ENCODE results near the gene SFXN3. TPM values are rescaled to one million over a fixed set of nuclear protein-coding genes. Genes with fewer than 3 reads are reported as not detected.

The SFXN3 gene
- total RNA-seq, 1 donor from 2014 or later: 45.7 TPM

DNA sequence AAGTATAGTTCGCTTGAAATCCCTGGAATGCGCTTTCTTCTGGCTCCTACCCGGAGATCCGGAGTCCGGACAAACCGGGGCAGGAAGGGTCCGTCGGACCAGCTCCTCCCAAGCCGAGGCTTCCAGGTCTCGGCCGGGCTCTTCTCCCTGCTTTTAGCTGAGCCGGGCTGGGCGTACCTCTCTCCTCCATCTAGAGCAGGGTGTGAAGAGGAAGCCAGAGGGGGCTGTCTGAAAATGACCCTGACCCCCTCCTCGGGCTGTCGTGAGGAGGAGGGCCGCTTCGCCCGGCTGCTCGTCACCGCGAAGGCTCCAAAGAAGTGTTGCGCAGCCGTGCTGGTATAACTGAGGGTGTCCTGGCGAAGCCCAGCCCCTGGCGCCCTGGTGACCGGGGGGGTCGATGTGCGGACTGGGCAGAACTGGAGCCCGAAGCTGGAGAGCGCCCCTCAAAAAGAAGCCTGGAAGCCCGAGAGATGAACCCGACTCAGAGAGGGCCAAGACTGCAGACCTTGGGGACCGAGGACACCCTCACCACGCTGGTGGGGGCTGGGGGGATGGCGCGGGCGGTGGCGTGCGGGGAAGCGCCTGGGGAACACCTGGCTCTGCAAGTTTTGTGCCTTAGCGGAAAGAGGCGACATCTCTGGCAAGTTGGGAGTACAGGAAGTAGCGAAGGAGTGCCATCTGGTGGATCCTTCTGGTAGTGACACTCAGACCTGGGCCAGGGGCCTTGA lies 36.5 kb downstream of the SFXN3 start:
- FAIRE-seq (no peak), DNase-seq (ENCODE audit: low spot score in 2 of 2) (peak; percentile 83)

DNA sequence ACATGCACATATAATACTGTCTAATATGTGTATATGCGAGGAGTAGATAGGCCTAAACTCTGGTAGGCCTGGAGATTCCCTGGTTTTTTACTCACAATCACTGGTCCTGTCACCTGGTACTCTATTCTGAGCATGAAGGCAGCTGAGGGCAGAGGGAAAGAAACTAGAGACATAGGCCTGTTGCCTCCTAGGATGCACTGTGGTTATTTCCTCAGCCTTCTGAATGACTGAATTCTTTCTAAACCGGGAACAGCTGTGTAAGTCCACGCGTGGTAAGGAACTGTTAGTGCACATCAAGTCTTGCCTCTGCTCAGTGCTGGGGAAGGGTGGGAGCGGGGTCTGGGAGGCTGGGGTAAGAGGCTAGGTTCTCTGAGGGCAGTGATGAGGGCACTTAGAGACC lies 38.4 kb downstream of the SFXN3 start:
- no peak for FAIRE-seq
- no peak for DNase-seq (ENCODE audit: low spot score in 2 of 2)

DNA sequence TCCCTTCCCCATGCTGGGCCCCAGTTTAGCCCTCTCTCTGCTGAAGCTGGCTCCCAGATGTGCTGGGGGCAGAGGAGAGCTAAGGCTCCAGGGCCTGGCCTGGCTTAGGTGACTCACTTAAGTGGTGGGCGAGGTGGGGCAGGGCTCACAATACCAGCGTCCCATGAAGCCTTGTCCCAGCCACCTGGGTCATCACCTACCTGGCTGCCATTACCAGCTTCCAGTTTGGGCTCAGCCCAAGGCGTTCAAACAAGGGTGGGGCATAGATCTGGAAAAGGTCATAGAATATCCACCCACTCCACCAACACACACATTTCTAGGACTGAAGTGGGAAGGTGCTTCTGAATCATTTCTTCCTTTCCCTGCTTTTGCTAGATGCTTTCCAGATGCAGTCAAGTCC lies 39.1 kb downstream of the SFXN3 start:
- DNase-seq (ENCODE audit: low spot score in 2 of 2) (no peak), FAIRE-seq (no peak)

DNA sequence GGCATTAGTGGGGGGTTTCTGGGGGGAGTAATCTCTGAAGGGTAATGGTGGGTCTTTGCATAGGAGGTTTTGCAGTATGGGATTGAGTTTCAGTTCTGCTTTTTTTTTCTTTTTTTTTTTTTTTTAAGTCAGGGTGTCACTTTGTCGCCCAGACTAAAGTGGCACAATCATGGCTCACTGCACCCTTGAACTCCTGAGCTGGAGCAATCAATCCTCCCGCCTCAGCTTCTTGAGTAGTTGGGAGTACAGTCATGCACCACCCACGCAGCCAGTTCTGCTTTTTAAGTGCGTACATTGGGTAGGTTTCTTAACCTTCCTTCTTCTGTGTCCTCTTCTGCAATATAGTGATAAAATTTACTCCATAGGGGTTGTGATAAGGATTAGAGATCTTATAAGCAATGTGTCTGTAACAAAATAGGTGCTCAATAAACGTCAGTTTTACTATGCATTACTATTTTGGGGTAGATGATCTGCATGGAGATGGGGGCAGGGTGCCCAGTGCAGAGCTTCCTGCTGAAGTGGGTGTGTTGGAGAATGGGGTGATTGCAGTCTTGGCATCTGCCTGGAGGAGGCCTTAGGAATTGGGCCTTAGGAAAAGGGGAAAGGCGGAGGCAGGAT lies 40.3 kb downstream of the SFXN3 start:
- FAIRE-seq (no peak), DNase-seq (ENCODE audit: low spot score in 2 of 2) (no peak)

DNA sequence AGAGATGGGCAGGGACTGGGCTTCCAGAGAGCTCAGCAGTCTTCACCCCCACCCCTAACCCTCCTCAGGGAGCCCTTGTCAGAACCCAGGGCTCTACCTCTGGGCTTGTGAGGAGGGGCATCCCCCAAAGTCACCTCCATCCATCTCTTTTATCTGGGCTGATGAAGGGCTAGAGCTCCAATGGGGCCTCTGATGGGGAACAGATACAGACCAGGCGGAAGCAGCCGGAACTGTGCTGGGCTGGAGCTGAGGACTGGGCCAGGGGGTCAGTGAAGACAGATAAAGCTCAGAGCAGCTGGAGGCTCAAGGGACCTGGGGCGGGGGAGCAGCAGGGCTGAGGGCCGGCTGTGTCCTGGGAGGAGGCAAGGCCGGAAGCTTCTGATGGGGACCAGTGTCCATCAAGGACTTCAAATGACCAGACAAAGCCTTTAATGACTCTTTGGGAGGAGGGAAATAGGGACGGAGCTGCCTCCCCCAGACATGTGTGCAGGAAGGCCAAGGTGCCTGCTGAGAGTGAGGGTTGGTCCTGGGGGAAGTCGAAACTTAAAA lies 40.9 kb downstream of the SFXN3 start:
- no peak for FAIRE-seq

DNA sequence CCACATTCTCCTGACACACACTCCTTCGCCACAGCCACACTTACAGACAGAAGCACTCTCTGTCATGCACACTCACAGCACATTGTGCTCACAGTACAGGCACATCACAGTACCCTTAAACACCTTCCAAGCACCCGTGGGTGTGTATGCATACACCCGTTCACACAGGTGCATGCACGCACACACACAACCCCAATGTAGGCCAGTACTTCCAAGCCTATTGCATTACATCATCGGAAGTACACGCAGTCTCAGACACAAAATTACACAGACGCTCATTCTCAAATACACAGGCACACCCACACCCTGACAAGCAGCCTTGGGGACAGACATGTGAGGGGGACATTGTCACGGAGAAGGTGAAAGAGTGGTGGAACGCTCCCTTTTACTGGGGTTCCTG lies 41.9 kb downstream of the SFXN3 start:
- DNase-seq (ENCODE audit: low spot score in 2 of 2) (no peak), FAIRE-seq (no peak)

More for the DNA sequence above, 40.9 kb downstream of the SFXN3 start:
- DNase-seq (ENCODE audit: low spot score in 2 of 2): no peak

DNA sequence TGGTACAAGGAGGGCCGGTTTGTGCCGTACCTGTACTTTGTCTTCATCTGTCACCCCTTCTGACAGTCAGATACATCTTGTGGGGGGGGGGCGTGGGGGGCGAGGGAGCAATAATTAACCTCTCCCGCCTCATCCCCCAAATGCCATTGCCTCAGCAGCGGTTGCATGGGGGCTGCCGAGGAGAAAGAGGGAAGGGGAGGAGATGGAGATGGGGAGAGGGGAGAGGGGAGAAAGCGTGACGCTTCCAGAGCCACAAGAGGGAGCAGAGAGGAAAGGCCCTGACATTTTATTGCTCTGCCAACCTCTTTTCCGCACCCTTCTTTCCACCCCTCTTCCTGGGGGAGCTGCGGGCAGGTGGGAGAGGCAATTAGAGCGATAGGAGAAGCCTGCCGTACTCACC lies 42.6 kb downstream of the SFXN3 start:
- DNase-seq (ENCODE audit: low spot score in 2 of 2) (no peak), FAIRE-seq (no peak)

DNA sequence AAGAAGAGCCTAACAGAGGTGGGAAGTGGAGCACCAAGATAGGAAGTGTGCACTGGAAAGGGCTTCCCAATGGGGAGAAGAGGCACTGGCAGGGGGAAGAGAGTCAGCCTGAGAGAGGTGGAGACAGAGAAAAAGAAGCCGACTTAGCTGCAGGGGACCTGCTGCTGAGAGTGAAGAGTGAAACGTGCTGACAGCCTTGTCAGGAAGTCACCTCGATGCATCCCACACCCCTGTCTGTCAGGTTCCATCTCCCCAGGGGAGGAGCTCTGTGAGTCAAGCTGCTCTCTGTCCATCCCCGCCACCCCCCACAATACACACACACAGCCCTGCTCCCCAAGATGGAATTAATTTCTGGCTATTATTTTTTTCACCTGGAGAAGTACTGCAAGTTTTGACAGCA lies 44.7 kb downstream of the SFXN3 start:
- DNase-seq (ENCODE audit: low spot score in 2 of 2) (no peak), FAIRE-seq (no peak)

DNA sequence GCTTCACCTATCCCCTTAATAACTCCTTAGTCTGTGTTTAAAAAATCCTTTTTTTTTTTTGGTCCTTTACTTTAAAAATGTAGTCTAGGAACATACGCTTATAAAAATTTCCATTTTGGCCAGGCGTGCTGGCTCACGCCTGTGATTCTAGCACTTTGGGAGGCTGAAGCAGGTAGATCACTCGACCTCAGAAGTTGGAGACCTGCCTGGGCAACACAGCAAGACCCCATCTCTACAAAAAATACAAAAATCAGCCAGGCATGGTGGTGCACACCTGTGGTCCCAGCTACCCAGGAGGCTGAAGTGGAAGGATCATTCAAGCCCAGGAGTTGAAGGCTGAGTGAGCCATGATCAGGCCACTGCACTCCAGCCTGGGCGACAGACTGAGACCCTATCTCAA lies 45.6 kb downstream of the SFXN3 start:
- DNase-seq (ENCODE audit: low spot score in 2 of 2) (no peak), FAIRE-seq (no peak)

DNA sequence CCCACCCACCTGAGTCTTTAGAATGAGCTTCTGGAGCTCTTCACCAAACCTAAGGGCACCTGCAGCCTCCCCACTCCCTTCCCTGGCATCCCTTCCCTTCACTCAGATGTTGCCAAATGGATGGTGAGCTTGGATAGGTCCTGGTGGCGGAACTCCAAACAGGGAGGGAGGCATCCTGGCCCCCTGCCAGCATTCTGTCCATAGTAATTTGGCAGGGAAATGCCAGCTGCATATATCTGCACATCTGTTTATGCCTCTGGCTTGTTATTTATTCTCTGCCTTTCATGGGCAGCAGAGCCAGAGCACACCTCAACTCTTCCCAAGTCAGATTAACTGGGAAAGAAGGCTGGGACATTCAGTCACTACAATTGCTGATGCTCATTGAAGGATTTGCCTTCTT lies 48.8 kb downstream of the SFXN3 start:
- no peak for DNase-seq (ENCODE audit: low spot score in 2 of 2)

DNA sequence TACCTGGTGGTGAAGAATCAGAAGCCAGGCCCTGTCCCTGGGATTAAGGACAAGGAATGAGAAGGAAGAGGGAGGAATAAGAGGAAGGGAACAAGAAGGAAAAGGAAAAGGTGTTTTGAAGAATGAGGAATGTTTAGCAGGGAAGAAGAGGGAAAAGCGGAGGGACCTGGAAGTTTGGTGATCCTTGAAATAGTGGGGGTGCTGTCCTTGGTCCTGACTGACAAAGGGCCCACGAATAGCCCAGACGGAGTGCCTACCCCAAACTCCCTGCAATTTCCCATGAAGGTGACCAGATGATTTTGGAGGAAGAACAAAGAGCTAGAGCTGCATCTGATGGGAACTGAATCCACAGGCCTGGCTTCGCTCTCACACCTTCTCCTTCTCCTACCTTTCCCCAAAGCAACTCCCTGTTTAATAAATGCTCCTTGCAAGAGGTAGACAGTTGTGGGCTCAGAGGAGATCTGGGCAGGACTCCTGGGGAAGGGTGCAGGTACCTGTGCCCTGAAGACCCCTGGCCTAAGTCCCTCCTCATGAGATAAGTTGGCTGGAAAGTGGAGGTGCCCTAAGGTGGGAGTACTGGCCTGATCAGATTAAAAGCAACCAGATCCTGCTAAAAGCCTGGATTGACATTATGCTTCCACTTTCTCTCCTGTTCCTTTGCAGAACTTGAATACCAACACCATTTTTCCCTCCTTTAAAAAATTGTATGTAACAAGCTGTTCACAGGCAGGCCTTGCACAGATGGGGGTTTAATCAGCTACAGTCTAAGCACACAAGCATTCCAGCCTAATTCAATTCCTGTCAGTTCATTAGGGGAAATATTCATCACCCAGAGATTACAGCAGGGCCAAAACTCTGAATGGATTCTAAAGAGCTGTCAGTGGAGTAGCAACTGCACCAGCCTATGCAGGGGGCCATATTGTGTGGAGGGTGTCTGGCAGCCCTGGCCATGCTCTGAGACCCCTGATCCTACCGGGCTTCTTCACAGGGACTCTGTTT lies 50.2 kb downstream of the SFXN3 start:
- DNase-seq (ENCODE audit: low spot score in 2 of 2): no peak
- FAIRE-seq: no peak

More for the DNA sequence above, 48.8 kb downstream of the SFXN3 start:
- no peak for FAIRE-seq

DNA sequence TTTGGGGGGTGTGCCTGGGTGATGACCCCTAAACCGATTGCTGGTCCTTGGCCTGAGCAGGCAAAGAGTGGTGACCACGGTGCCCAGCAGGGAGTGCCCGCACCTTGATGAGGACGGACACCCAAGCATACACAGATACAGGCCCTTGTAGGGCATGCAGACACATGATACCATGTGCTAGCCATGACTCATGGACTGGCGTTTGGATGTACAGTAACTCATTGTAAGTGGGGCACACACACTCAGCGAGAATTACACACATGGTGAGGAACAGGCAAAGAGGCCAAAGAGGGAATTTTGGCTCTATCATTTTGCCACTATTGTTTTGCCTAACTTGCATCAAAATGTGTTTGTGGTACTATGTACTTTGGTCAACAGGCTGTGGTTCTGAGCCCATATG lies 54.8 kb downstream of the SFXN3 start:
- DNase-seq (ENCODE audit: low spot score in 2 of 2) (no peak), FAIRE-seq (no peak)

DNA sequence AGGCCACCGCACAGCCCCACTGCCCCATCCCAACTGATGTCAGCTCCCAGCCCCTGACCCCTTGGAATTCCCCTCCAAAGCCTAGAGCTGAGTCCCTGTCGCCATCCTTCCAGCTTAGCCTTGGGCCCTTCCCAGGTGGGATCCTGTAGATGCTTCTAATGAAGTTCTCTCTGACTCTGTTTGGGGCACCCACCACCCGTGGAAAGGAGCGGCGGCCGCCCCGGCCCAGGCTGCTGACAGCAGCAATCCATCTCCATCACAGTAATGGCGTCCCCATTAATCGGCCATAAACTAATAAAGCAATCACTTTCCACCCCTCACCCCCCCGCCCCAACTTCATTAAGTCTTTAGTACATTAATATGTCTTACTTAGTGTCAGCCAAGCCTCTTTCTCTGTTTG lies 56.3 kb downstream of the SFXN3 start:
- no peak for FAIRE-seq

DNA sequence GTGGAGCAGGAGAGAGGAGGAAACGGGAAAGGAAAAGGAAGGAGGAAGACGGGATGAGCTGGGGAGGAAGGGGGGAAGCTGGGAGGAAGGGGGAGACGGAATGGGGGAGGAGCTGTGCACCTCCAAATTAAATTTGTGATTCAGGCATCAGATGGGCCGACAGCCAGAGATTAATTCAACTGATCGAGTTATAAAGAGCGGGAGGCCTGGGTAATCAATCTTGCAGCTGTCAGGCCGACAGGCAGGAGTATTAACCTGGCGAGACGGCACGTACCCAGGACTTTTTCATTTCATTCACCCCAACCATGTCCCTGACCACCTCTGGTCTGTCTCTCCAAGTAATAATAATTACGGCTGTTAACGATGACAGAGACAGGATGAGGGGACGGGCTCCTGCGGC lies 56.9 kb downstream of the SFXN3 start:
- no peak for DNase-seq (ENCODE audit: low spot score in 2 of 2)
- FAIRE-seq: no peak

More for the DNA sequence above, 56.3 kb downstream of the SFXN3 start:
- no peak for DNase-seq (ENCODE audit: low spot score in 2 of 2)

DNA sequence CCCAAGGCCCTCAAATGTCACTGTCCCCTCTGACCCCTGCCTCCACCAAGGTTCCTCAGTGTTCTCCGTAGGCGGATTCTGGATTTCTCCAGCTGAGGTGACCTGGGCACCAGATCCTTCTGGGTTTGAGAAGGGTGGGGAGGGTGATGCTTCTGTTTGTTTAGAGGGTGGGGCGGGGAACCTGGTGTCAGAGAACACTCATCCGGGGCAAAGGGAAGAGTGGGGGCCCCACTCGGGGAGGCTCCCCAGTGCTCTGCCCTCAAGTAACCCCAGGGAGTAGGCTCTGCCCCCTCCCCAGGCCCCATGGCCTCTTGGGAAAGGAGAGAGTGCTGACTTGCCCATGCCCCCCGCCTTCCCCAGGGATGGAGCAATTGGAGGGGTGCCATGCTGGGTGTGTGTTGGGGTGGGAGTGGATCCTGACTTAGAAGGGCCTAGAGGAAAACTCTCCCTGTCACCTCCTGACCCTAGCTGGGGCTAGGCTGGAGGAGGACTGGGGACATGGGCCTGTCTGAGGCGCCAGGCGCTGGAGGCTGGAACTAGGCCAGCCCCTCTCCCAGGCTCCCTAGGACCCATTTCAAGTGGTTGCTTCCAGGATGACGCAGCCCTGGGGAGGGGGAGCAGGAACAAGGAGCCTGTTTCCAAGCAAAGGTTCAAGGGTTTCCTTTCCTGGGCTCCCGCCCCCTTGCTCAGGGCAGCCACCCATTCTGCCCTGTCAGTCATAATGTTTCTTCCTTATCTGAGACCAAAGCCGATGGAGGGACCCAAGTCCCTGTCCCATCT lies 58.7 kb downstream of the SFXN3 start:
- FAIRE-seq: no peak
- no peak for DNase-seq (ENCODE audit: low spot score in 2 of 2)

DNA sequence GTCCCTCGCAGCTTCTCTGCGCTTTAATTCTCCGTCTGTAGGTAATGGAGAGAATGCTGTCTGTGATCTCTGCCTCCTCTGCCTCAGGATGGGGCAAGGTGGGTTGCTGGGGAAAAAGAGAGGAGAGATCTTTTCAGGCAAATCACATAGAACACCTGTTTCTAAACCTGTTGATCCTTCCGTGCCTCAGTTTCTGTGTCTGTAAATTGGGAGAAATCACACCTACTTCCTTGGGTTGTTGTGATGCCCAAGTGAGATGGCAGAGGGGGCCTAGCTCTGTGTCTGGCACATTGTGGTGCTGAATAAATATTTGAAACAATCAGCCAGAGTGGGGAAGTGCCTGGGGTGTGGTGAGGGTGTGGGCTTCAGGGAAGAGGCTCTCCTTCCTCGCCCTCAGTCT lies 59.6 kb downstream of the SFXN3 start:
- DNase-seq (ENCODE audit: low spot score in 2 of 2) (no peak), FAIRE-seq (no peak)

Data from frontal cortex (tissue), 4 donors.